ENCODE data around the gene AXL.

Gene AXL

DNA sequence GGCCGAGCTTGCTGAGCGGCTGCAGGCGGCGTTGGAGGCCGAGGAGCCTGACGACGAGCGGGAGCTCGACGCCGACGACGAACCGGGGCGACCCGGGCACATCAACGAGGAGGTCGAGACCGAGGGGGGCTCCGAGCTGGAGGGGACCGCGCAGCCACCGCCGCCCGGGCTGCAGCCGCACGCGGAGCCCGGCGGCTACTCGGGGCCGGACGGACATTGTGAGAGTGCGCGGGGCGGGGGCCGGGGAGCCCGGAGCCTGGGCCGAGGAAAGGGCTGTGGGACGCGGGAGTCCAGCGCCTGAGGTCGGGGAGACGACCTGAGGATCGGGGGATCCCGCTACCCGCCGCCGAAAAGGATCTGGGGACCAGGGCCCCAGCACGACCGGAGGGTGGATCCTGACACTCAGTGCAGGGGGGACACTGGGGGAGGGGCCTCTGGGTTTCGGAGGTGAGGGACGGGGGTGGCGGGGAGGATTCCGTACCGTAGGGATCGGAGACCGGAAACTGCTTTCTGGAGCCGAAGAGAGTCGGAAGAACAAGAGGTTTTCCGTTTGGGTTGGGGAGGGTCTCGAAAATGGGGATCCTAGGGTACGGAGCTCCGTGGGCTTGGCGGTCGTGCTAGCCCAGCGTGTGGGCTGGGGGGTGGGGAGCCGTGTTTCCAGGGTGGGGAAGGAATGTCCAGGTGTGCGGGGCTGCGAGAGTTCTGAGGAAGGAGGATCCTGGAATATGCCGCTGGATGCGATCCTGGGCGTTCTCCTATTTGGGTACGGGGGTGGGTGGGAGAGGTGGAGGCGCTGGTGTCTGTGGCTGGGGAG lies 45.8 kb downstream of the AXL start:
- peak overlapping the region; percentile 87 for H3K4me3 ChIP-seq (replicated peaks; ENCODE audit: low read depth, low read length)
- DNase-seq (ENCODE audit: extremely low read depth, low read depth), result no peak
- TF ChIP-seq, protein P1, sequence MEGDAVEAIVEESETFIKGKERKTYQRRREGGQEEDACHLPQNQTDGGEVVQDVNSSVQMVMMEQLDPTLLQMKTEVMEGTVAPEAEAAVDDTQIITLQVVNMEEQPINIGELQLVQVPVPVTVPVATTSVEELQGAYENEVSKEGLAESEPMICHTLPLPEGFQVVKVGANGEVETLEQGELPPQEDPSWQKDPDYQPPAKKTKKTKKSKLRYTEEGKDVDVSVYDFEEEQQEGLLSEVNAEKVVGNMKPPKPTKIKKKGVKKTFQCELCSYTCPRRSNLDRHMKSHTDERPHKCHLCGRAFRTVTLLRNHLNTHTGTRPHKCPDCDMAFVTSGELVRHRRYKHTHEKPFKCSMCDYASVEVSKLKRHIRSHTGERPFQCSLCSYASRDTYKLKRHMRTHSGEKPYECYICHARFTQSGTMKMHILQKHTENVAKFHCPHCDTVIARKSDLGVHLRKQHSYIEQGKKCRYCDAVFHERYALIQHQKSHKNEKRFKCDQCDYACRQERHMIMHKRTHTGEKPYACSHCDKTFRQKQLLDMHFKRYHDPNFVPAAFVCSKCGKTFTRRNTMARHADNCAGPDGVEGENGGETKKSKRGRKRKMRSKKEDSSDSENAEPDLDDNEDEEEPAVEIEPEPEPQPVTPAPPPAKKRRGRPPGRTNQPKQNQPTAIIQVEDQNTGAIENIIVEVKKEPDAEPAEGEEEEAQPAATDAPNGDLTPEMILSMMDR (IDR thresholded peaks at IDR 0.05; ENCODE audit: low read depth, low read length, missing control alignments), result no peak

DNA sequence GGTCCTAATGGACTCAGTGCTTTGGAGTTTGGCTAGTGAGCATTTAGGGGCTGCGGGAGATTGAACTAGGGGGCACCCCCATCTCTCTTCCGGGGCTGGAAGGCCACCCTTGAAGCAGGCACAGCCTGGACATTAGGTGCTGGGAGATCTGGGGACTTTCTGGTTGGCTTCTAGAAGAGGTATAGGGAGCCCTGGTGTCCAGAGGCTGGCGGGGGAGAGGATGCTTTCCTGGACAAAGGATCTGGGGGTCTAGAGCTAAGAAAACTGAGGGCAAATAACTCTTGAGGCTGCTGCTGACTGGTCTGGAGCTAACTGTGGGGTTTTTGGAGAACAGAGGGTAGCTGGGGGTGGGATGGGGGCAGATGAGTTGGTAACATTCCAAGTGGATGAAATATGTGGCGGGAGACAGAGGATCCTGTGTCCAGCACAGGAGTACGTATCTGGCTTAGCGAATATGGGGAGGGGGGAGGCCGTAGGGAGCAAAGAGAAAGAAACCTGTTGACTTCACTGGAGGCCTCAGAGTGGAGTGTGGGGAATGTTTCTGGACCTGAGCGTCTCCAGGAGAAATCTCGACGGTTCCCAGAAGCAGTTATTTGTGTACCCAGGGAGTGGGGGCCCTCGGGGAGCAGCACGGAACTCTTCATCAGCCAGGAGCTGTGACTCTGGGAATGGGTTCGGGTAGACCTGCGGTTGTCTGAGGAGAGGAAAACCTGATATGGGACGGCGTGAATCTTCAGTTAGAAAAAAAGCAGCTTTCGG lies 46.6 kb downstream of the AXL start:
- TF ChIP-seq, protein P1 (IDR thresholded peaks at IDR 0.05; ENCODE audit: low read depth, low read length, missing control alignments), result no peak
- H3K4me3 ChIP-seq (replicated peaks; ENCODE audit: low read depth, low read length), result peak overlapping the region; percentile 87
- no peak for DNase-seq (ENCODE audit: extremely low read depth, low read depth)

DNA sequence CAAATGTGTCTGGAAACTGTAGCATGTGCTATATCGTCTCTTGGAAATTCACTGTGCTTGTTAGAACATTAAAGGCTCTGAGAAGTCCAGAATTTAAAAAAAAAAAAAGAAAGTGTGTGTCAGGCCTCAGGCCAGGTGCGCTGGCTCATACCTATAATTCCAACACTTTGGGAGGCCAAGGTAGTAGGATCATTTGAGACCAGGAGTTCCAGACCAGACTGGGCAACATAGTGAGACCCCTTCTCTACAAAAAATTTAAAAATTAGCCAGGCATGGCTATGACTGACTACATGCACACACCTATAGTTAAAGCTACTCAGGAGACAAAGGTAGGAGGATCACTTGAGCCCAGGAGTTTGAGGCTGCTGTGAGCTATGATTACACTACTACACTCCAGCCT lies 50.0 kb downstream of the AXL start:
- no peak for DNase-seq (ENCODE audit: extremely low read depth, low read depth)
- no peak overlapping the region for H3K4me3 ChIP-seq (replicated peaks; ENCODE audit: low read depth, low read length)
- TF ChIP-seq, protein P1 (IDR thresholded peaks at IDR 0.05; ENCODE audit: low read depth, low read length, missing control alignments), result no peak

DNA sequence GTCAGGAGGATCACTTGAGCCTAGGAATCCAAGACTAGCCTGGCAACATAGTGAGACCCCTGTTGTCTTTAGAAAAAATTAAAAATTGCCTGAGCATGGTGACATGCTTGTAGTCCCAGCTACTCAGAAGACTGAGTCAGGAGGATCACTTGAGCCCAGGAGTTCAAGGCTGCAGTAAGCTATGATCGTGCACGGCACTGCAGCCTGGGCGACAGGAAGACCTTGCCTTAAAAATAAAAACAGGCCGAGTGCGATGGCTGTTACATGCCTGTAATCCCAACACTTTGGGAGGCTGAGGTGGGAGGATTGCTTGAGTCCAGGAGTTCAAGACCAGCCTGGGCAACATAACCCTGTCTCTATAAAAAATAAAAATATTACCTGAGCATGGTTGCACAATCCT lies 50.5 kb downstream of the AXL start:
- TF ChIP-seq, protein P1 (IDR thresholded peaks at IDR 0.05; ENCODE audit: low read depth, low read length, missing control alignments), result no peak
- no peak overlapping the region for H3K4me3 ChIP-seq (replicated peaks; ENCODE audit: low read depth, low read length)
- no peak for DNase-seq (ENCODE audit: extremely low read depth, low read depth)

DNA sequence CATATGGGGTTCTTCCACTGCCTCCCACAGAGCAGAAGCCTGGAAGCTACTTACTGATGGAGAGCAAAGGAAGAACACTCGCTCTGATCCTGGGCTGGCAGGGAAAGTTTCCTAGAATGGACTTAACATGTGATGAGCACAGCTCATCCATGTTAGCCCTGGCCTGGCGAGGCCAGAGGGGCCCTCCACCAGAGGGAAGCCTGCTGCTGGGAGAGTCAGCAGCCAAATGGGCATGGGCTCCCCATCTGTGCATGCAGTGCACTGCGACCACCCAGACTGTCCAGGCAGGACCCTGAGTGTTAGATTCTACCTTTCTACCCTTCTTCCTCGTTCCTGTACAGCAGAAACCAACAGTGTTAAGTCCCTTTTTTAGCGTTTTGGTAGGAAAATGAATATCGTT lies 54.1 kb downstream of the AXL start:
- no peak overlapping the region for H3K4me3 ChIP-seq (replicated peaks; ENCODE audit: low read depth, low read length)
- TF ChIP-seq, protein P1 (IDR thresholded peaks at IDR 0.05; ENCODE audit: low read depth, low read length, missing control alignments), result no peak

DNA sequence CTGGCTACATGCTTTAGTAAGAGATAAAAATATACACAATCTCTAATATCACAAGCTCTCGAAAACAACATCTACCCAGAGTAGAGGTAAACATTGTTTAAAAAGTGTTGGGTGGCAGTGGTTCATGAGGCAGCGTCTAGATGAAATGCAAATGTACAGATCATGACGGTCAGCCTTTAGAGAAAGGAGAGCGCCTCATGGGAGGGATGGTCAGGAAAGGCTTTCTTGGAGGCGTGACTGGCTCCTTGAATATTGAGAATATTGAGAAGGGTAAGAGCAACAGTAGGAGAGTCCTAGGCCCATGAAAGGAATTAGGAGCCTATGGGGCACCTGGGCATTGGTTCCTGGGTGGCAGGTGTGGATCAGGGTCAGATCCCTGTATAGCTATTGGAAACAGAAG lies 55.8 kb downstream of the AXL start:
- H3K4me3 ChIP-seq (replicated peaks; ENCODE audit: low read depth, low read length), result no peak overlapping the region
- TF ChIP-seq, protein P1 (IDR thresholded peaks at IDR 0.05; ENCODE audit: low read depth, low read length, missing control alignments), result no peak
- DNase-seq (ENCODE audit: extremely low read depth, low read depth), result no peak

More for the DNA sequence above, 54.1 kb downstream of the AXL start:
- DNase-seq (ENCODE audit: extremely low read depth, low read depth), result no peak
